Gastroesophageal sphincter (tissue), 3 donors: ENCODE measurements around the gene GSG1L.

ENCODE experiments used
- EP300 ChIP-seq: sonication (generic); formaldehyde crosslinking; IDR thresholded peaks from one replicate; pipeline ENCODE4 v1.6.1; 2017; ENCODE audit warnings: antibody characterized with exemption, mild to moderate bottlenecking
- POLR2AphosphoS5 ChIP-seq: sonication (generic); formaldehyde crosslinking; IDR thresholded peaks from one replicate; pipeline ENCODE4 v1.6.1; 2017; ENCODE audit warnings: antibody characterized with exemption
- TF ChIP-seq, protein P1 (sequence below), 4 experiments: fragments of 200-600 bp in 2 of 4; fragments of 450-650 bp in 2 of 4; sonication (generic) in 1 of 4; IDR thresholded peaks; one replicate each; pipeline ENCODE4 v1.5.1; 2017 to 2019; ENCODE audit warnings: antibody characterized with exemption in 4 of 4, mild to moderate bottlenecking in 2 of 4, moderate library complexity in 2 of 4

DNA sequence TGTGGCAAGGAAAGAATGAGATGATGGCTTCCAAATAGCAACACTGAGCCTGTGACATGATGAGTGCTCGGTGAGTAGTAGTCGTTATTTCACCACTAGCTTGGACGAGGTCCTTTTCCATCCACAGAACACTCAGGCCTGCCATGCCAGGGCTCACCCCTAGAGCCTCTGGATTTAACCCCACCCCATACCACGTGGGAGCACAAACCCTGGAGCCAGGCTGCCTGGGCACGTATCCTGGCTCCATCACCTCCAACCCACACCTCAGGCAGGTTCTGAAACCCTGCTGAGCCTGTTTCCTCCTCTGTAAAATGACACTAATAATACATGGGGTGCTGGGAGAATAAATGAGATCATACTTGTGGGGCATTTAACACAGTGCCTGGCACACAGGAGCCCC is 321.2 kb downstream of the GSG1L start:
- TF ChIP-seq, protein P1, sequence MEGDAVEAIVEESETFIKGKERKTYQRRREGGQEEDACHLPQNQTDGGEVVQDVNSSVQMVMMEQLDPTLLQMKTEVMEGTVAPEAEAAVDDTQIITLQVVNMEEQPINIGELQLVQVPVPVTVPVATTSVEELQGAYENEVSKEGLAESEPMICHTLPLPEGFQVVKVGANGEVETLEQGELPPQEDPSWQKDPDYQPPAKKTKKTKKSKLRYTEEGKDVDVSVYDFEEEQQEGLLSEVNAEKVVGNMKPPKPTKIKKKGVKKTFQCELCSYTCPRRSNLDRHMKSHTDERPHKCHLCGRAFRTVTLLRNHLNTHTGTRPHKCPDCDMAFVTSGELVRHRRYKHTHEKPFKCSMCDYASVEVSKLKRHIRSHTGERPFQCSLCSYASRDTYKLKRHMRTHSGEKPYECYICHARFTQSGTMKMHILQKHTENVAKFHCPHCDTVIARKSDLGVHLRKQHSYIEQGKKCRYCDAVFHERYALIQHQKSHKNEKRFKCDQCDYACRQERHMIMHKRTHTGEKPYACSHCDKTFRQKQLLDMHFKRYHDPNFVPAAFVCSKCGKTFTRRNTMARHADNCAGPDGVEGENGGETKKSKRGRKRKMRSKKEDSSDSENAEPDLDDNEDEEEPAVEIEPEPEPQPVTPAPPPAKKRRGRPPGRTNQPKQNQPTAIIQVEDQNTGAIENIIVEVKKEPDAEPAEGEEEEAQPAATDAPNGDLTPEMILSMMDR (IDR thresholded peaks at IDR 0.05), result no peak
- no peak for TF ChIP-seq POLR2AphosphoS5
- TF ChIP-seq EP300, result no peak
